A549 (cell line): Measurements from ENCODE around the gene CAMK1G. TPM values are rescaled to one million over a fixed set of nuclear protein-coding genes. Genes with fewer than 3 reads are reported as not detected.
A peak's percentile ranks its signal among the peaks of the same experiment; 100 is the strongest.

Experiments used
- ATAC-seq, 2 experiments: fragments of 200-7000 bp in 1 of 2; fragments of >200 bp in 1 of 2; cut with Nextera tagmentation in 1 of 2; cut with Tn5 transposase in 1 of 2; 3 replicates each; pipeline versions ENCODE4 v1.8.0 to v1.9.1; 2018 to 2020; ENCODE audit warnings: mild to moderate bottlenecking in 1 of 2, moderate library complexity in 1 of 2
- CTCF ChIA-PET: fragments of 300-600 bp; sonication (Branson Sonifier 250); formaldehyde crosslinking; extraction: SDS; loops from one replicate; lab custom pipeline; 2021; ENCODE audit warnings: antibody characterized with exemption, inconsistent platforms; lab: Yijun Ruan, JAX
- POLR2A ChIA-PET: fragments of 350-600 bp; formaldehyde crosslinking; extraction: SDS; loops from one replicate; lab custom pipeline; 2021; ENCODE audit warnings: antibody characterized with exemption, inconsistent platforms; lab: Yijun Ruan, JAX
- DNase-seq, 2 experiments: peaks; one replicate each; pipeline versions ENCODE4 v3.0.0 to v3.0.0-alpha.2; 2011 to 2016; ENCODE audit warnings: low read depth in 1 of 2, low spot score in 1 of 2
- FAIRE-seq: peaks from 2 replicates; lab custom pipeline; 2011; peaks lifted over from hg19 to GRCh38; lab: Jason Lieb, UNC
- H3K27ac ChIP-seq, 2 experiments: fragments of >200 bp; sonication (Bioruptor Twin); formaldehyde crosslinking; 3 replicates each; pipeline ENCODE4 v1.5.1; 2016 to 2017
- H3K4me1 ChIP-seq: fragments of >200 bp; sonication (Bioruptor Twin); formaldehyde crosslinking; 3 replicates; pipeline ENCODE4 v1.6.1; 2016
- H3K4me2 ChIP-seq: fragments of >200 bp; sonication (Bioruptor Twin); formaldehyde crosslinking; 3 replicates; pipeline ENCODE4 v1.6.1; 2016
- H3K4me3 ChIP-seq: fragments of >200 bp; sonication (Bioruptor Twin); formaldehyde crosslinking; 3 replicates; pipeline ENCODE4 v1.5.1; 2016
- H3K9me3 ChIP-seq: fragments of >200 bp; sonication (Bioruptor Twin); formaldehyde crosslinking; 3 replicates; pipeline ENCODE4 v1.6.1; 2016
- CBX2 ChIP-seq: fragments of 200-600 bp; sonication (generic); IDR thresholded peaks from 2 replicates; pipeline ENCODE4 v1.6.1; 2016; ENCODE audit warnings: low read depth, mild to moderate bottlenecking, borderline replicate concordance
- CBX8 ChIP-seq: fragments of 200-600 bp; sonication (generic); IDR thresholded peaks from 2 replicates; pipeline ENCODE4 v1.6.1; 2016
- CHD2 ChIP-seq: fragments of 150-350 bp; IDR thresholded peaks from 2 replicates; pipeline ENCODE4 v1.6.1; 2014; ENCODE audit warnings: low read length; ENCODE audit not compliant: partially characterized antibody
- CHD4 ChIP-seq: fragments of 200-600 bp; sonication (generic); IDR thresholded peaks from 2 replicates; pipeline ENCODE4 v1.6.1; 2016; ENCODE audit warnings: antibody characterized with exemption, mild to moderate bottlenecking, borderline replicate concordance
- EHF ChIP-seq: fragments of 250-450 bp; sonication (Bioruptor Pico); IDR thresholded peaks from 2 replicates; pipeline ENCODE4 v1.5.0; 2020; ENCODE audit warnings: mild to moderate bottlenecking
- EP300 ChIP-seq, 2 experiments: fragments of >200 bp; sonication (Bioruptor Twin); formaldehyde crosslinking; IDR thresholded peaks; 2 replicates in 1 of 2; 3 replicates in 1 of 2; pipeline ENCODE4 v1.6.1; 2016 to 2017
- GATA3 ChIP-seq: IDR thresholded peaks from 2 replicates; pipeline ENCODE4 v1.6.1; 2012; ENCODE audit warnings: borderline replicate concordance
- HDAC2 ChIP-seq: fragments of 200-600 bp; sonication (generic); IDR thresholded peaks from 2 replicates; pipeline ENCODE4 v1.6.1; 2016
- HMGXB4 ChIP-seq: fragments of 250-450 bp; sonication (Bioruptor Pico); IDR thresholded peaks from 2 replicates; pipeline ENCODE4 v1.5.0; 2021; ENCODE audit warnings: mild to moderate bottlenecking, moderate library complexity, borderline replicate concordance
- HOXB5 ChIP-seq: fragments of 250-450 bp; sonication (Bioruptor Pico); IDR thresholded peaks from 2 replicates; pipeline ENCODE4 v1.5.0; 2020; ENCODE audit warnings: mild to moderate bottlenecking, moderate library complexity
- KDM1A ChIP-seq: fragments of 200-600 bp; sonication (generic); IDR thresholded peaks from 2 replicates; pipeline ENCODE4 v1.6.1; 2016; ENCODE audit warnings: low read depth, mild to moderate bottlenecking
- MAFK ChIP-seq: fragments of 450-650 bp; IDR thresholded peaks from 2 replicates; pipeline ENCODE4 v1.6.1; 2014; ENCODE audit not compliant: partially characterized antibody
- MAZ ChIP-seq: fragments of 150-350 bp; IDR thresholded peaks from 2 replicates; pipeline ENCODE4 v1.6.1; 2014; ENCODE audit warnings: antibody characterized with exemption, low read depth, low read length, borderline replicate concordance
- MYC ChIP-seq: IDR thresholded peaks from 2 replicates; pipeline ENCODE4 v1.6.1; 2012; ENCODE audit warnings: mild to moderate bottlenecking, inconsistent platforms, low read length, improper control_type of control experiment, borderline replicate concordance
- NPAS2 ChIP-seq: fragments of 250-450 bp; sonication (Bioruptor Pico); IDR thresholded peaks from 2 replicates; pipeline ENCODE4 v1.8.0; 2022; ENCODE audit warnings: mild to moderate bottlenecking, moderate library complexity, borderline replicate concordance
- NR3C1 ChIP-seq: fragments of >200 bp; sonication (Bioruptor Twin); formaldehyde crosslinking; IDR thresholded peaks from 3 replicates; pipeline ENCODE4 v1.6.1; 2017
- WGBS: methylation state at CpG from one replicate; pipeline ENCODE4 v1.1.6; 2017; ENCODE audit errors: missing lambda C conversion rate; 5-methylcytosine and 5-hydroxymethylcytosine counted together
- polyA plus RNA-seq, 4 experiments: library from polyadenylated mRNA; depleted of rRNA in 3 of 4; stranded (reverse); fragments of >200 nt; fragmentation: RNase III in 1 of 4; extraction: RNeasy Plus Mini Kit Qiagen cat#74134 plus additional on column Dnase treatment in 1 of 4; gene quantifications; 2 replicates in 3 of 4; 3 replicates in 1 of 4; pipeline ENCODE4 v1.2.3, GENCODE V29; 2011 to 2017
- TF ChIP-seq, protein P1 (sequence below): fragments of 250-450 bp; sonication (Bioruptor Pico); IDR thresholded peaks from 2 replicates; pipeline ENCODE4 v1.5.0; 2020; ENCODE audit warnings: low read depth, mild to moderate bottlenecking, moderate library complexity
- TF ChIP-seq, protein P2 (sequence below): IDR thresholded peaks from 2 replicates; pipeline ENCODE4 v1.6.1; 2012

The CAMK1G gene
- polyA plus RNA-seq, 2 of the 4 experiments (the other 2 are of a cell fraction): 0.03 to 0.08 TPM

DNA sequence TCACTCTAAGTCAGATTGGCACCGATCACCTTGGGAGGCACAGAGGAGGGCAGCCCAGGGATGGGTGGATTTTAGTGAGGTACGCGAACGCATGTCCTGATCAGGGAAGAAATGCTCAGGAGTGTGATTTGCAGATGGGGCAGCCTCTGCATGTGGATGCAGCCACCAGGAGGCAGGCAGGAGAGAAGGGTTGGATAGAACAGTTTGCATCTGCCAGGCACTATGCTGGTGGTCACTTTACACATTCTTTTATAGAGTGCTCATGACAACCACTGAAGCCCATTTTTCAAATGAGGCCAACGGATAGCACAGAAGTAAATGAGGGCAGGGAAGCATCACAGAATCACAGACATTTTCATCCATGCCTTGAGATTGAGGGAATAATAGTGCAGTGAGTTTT is 63.0 kb downstream of the CAMK1G start:
- Histone ChIP-seq H3K4me3 (no peak overlapping the region), H3K4me2 (peak overlapping the region; percentile 14; the same call in 1 of the 3 replicates), H3K9me3 (no peaks in the 10 kb centered on the region), H3K27ac (peak overlapping the region in 1 of 2 experiments; percentile 43; a peak in 3 of 6 replicates), H3K4me1 (peaks cover 49% of the 10 kb centered on the region)
- no peak for TF ChIP-seq CHD2
- TF ChIP-seq MAZ: no peak
- TF ChIP-seq, protein P1, sequence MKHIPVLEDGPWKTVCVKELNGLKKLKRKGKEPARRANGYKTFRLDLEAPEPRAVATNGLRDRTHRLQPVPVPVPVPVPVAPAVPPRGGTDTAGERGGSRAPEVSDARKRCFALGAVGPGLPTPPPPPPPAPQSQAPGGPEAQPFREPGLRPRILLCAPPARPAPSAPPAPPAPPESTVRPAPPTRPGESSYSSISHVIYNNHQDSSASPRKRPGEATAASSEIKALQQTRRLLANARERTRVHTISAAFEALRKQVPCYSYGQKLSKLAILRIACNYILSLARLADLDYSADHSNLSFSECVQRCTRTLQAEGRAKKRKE (CRISPR knock-in tag): no peak
- TF ChIP-seq MYC: no peak
- TF ChIP-seq EP300 (IDR thresholded peaks at IDR 0.05): no peak
- no peak for TF ChIP-seq CBX2
- no peak for TF ChIP-seq GATA3
- TF ChIP-seq HOXB5 (CRISPR knock-in tag): no peak
- TF ChIP-seq HMGXB4 (CRISPR knock-in tag): no peak
- no peak for TF ChIP-seq HDAC2
- no peak for TF ChIP-seq MAFK
- no peak for TF ChIP-seq CBX8
- no peak for TF ChIP-seq KDM1A
- FAIRE-seq: no peak
- no peak; a peak in 1 of 6 replicates for ATAC-seq
- ChIA-PET CTCF (interaction anchor here (0.7 to 3.0 kb wide), 6 partner anchors 12 to 45 kb away, joined by 3 to 11 read pairs (median 3); no protein-coding TSS in a partner anchor), POLR2A (no interaction called here)
- DNase-seq: peak in 1 of 2 experiments; percentile 23
- WGBS: 94% methylated on average over 5 of the region's 5 CpGs

DNA sequence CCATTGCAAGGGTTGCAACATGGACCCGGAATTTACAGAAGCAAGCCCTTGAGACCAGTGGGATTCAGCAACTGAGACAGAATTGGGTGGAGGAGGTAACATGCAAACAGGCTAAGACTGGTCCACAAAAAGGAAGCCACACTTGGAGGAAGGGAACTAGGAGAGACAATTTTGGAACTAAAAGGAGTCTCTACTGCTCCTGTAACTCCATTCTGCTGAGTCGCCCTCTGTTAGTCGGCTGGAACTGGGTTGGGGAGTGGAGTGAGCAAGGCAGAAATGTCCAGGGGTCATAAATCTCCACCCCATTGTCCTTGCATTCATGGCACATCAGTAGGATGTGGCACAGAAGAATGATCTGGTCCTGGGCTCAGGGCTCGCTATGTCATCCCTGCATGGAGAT is 63.6 kb downstream of the CAMK1G start:
- ChIA-PET POLR2A (no interaction called here), CTCF (interaction anchor here (0.7 to 3.0 kb wide), 4 partner anchors 12 to 45 kb away, joined by 3 to 11 read pairs (median 4); no protein-coding TSS in a partner anchor)
- Histone ChIP-seq H3K27ac (peak overlapping the region; percentile 11 to 43; a peak in 4 of 6 replicates), H3K9me3 (no peaks in the 10 kb centered on the region), H3K4me3 (no peak overlapping the region), H3K4me2 (peak overlapping the region; percentile 14), H3K4me1 (peaks cover 55% of the 10 kb centered on the region)
- ATAC-seq: no peak
- WGBS: 84% methylated on average over 4 of the region's 4 CpGs
- DNase-seq: no peak
- TF ChIP-seq MAFK (peak; percentile 15), EHF (CRISPR knock-in tag) (no peak)
- TF ChIP-seq, protein P2, sequence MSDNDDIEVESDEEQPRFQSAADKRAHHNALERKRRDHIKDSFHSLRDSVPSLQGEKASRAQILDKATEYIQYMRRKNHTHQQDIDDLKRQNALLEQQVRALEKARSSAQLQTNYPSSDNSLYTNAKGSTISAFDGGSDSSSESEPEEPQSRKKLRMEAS: no peak
- FAIRE-seq: no peak

DNA sequence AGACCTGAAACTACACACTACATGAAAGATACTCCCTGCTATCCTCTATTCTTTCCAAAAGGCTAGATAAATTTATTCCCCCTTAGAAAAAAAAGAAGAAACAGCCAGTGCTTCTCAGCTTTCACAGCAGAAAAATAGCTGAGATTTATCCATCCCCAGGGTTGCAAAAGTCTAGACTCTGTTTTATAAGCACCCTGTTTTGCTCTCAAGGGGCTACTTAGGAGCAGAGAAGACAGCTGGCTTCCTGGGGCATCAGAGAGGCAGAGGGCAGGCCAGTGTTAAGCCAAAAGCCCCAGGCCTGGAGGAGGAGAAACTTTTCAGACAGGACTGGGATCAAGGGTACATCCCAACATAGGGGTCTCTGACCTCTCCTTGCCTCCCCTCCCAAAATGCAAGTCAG is 64.8 kb downstream of the CAMK1G start:
- CTCF ChIA-PET: interaction anchor here (1.7 to 4.1 kb wide), 5 partner anchors 17 to 100 kb away, joined by 5 to 13 read pairs (median 7); no protein-coding TSS in a partner anchor

More for the DNA sequence above, 64.8 kb downstream of the CAMK1G start:
- ATAC-seq: no peak
- H3K9me3 ChIP-seq: no peaks in the 10 kb centered on the region
- peaks cover 67% of the 10 kb centered on the region for H3K4me1 ChIP-seq
- TF ChIP-seq CHD4 (no peak), HOXB5 (CRISPR knock-in tag) (no peak), NR3C1 (no peak), EP300 (IDR thresholded peaks at IDR 0.05) (no peak), NPAS2 (no peak)
- DNase-seq: no peak
- H3K4me2 ChIP-seq: peak overlapping the region; percentile 73
- H3K4me3 ChIP-seq: no peak overlapping the region
- POLR2A ChIA-PET: interaction anchor here (1.6 kb wide), 1 partner anchor 40 kb away, joined by 9 read pairs; no protein-coding TSS in a partner anchor
- peak overlapping the region; percentile 67 to 81 for H3K27ac ChIP-seq
- no peak for FAIRE-seq
